Measurements from ENCODE around the gene BAX. TPM values are rescaled to one million over a fixed set of nuclear protein-coding genes. Genes with fewer than 3 reads are reported as not detected.

BAX gene
- total RNA-seq, 2 donors from 2014 or later: 53.1 to 104 TPM

DNA sequence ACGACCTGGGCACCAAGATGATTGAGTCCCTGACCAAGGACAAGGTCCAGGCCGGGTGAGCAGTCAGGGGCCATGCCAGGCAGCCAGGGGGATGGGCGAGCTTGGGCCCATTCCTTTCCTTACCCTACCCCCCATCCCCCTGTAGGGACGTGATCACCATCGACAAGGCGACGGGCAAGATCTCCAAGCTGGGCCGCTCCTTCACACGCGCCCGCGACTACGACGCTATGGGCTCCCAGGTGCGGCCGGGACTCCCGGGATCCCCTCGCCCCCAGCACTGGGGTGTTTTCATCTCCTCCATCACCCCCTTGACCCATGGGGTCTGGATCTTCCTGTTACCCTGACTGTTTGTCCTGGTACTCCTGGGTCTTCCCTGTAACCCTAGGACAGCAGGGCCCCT, 55.2 kb downstream of the BAX start:
- H3K9me3 ChIP-seq: no peaks in the 10 kb centered on the region
- TF ChIP-seq, protein P1, sequence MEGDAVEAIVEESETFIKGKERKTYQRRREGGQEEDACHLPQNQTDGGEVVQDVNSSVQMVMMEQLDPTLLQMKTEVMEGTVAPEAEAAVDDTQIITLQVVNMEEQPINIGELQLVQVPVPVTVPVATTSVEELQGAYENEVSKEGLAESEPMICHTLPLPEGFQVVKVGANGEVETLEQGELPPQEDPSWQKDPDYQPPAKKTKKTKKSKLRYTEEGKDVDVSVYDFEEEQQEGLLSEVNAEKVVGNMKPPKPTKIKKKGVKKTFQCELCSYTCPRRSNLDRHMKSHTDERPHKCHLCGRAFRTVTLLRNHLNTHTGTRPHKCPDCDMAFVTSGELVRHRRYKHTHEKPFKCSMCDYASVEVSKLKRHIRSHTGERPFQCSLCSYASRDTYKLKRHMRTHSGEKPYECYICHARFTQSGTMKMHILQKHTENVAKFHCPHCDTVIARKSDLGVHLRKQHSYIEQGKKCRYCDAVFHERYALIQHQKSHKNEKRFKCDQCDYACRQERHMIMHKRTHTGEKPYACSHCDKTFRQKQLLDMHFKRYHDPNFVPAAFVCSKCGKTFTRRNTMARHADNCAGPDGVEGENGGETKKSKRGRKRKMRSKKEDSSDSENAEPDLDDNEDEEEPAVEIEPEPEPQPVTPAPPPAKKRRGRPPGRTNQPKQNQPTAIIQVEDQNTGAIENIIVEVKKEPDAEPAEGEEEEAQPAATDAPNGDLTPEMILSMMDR (IDR thresholded peaks at IDR 0.05): no peak
- no peak for ATAC-seq (ENCODE audit: insufficient number of reproducible peaks, low FRiP score, low read depth)
- no peak for DNase-seq (ENCODE audit: low spot score)
- H3K4me1 ChIP-seq (ENCODE audit: control insufficient read depth in 1 of 2, low read depth in 2 of 2): no peaks in the 10 kb centered on the region
- H3K4me3 ChIP-seq: no peak overlapping the region
- H3K36me3 ChIP-seq: peaks cover 48% of the 10 kb centered on the region
- no peak overlapping the region for H3K27ac ChIP-seq
- no peaks in the 10 kb centered on the region for H3K27me3 ChIP-seq (replicated peaks; ENCODE audit: insufficient read depth)

DNA sequence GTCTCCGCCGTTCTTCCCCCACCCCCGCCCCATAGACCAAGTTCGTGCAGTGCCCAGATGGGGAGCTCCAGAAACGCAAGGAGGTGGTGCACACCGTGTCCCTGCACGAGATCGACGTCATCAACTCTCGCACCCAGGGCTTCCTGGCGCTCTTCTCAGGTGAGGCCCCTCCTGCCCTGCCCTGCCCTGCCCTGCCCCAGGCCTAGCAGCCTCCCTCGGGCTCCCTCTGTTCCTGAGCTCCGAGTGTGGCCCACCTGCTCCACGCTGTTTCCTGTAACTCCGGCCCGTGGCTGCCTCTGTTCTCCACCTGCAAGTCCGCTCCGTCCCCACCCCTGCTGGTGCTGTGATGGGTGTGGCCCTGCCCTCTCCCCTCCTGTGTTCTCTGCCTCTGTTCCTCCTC, 55.8 kb downstream of the BAX start:
- H3K27ac ChIP-seq: no peak overlapping the region
- no peaks in the 10 kb centered on the region for H3K9me3 ChIP-seq
- H3K27me3 ChIP-seq (replicated peaks; ENCODE audit: insufficient read depth): no peaks in the 10 kb centered on the region
- H3K4me3 ChIP-seq: no peak overlapping the region
- DNase-seq (ENCODE audit: low spot score): no peak
- ATAC-seq (ENCODE audit: insufficient number of reproducible peaks, low FRiP score, low read depth): no peak
- H3K36me3 ChIP-seq: peaks cover 47% of the 10 kb centered on the region
- TF ChIP-seq, protein P1 (IDR thresholded peaks at IDR 0.05): no peak
- no peaks in the 10 kb centered on the region for H3K4me1 ChIP-seq (ENCODE audit: control insufficient read depth in 1 of 2, low read depth in 2 of 2)

DNA sequence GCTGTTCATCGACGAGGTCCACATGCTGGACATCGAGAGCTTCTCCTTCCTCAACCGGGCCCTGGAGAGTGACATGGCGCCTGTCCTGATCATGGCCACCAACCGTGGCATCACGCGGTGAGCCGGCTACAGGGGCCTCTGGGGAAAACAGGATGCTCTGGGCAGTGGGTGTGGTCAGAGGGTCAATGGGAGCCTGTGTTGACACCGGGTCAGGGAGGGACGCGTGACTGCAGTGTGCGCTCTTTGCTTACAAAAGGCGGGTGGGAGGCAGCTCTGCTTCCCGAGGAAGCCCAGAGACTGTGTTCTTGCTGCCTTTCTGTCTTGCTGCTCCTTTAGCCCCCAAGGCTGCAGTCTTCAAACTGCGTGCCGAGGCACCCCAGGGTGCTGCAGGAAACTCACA, 56.5 kb downstream of the BAX start:
- ATAC-seq (ENCODE audit: insufficient number of reproducible peaks, low FRiP score, low read depth) (no peak), DNase-seq (ENCODE audit: low spot score) (no peak)
- H3K9me3 ChIP-seq: no peaks in the 10 kb centered on the region
- TF ChIP-seq, protein P1 (IDR thresholded peaks at IDR 0.05): no peak
- no peak overlapping the region for H3K4me3 ChIP-seq
- peaks cover 41% of the 10 kb centered on the region for H3K36me3 ChIP-seq
- H3K27me3 ChIP-seq (replicated peaks; ENCODE audit: insufficient read depth): no peaks in the 10 kb centered on the region
- H3K27ac ChIP-seq: no peak overlapping the region
- no peaks in the 10 kb centered on the region for H3K4me1 ChIP-seq (ENCODE audit: control insufficient read depth in 1 of 2, low read depth in 2 of 2)

Other genes starting within 250 kb of the BAX start
- gene MAMSTR, start 235.2 kb upstream of the BAX start, total RNA-seq: not detected
- gene RASIP1, start 214.3 kb upstream of the BAX start, total RNA-seq: 10 to 100 TPM; 11.6 to 12.3 TPM
- gene IZUMO1, start 208.0 kb upstream of the BAX start, total RNA-seq: not detected
- under 1 TPM; 0.27 to 0.99 TPM for gene FUT1, start 202.2 kb upstream of the BAX start, total RNA-seq
- not detected for gene FGF21, start 199.4 kb upstream of the BAX start, total RNA-seq
- gene BCAT2, start 143.8 kb upstream of the BAX start, total RNA-seq: 10 to 100 TPM; 26.5 to 38.4 TPM
- 10 to 100 TPM; 10.2 to 16.8 TPM for gene HSD17B14, start 118.4 kb upstream of the BAX start, total RNA-seq
- gene PLEKHA4, start 86.3 kb upstream of the BAX start, total RNA-seq: 10 to 100 TPM; 45.1 to 45.2 TPM
- 100 to 1,000 TPM; 108 to 139 TPM for gene PPP1R15A, start 82.5 kb upstream of the BAX start, total RNA-seq
- under 1 TPM; 0.27 to 0.78 TPM for gene TULP2, start 56.1 kb upstream of the BAX start, total RNA-seq
- 100 to 1,000 TPM; 415 to 671 TPM for gene NUCB1, start 54.6 kb upstream of the BAX start, total RNA-seq
- 1 to 10 TPM in 1 of 2 donors, not detected in 1; 3.7 TPM for gene DHDH, start 21.2 kb upstream of the BAX start, total RNA-seq
- gene FTL, start 10.4 kb downstream of the BAX start, total RNA-seq: 1,000 to 10,000 TPM; 3,403 to 7,108 TPM
- 10 to 100 TPM; 30.1 to 44.4 TPM for gene GYS1, start 38.4 kb downstream of the BAX start, total RNA-seq
- 10 to 100 TPM; 51.6 to 52.3 TPM for gene RUVBL2, start 39.0 kb downstream of the BAX start, total RNA-seq
- not detected for gene LHB, start 62.2 kb downstream of the BAX start, total RNA-seq
- gene CGB3, start 69.5 kb downstream of the BAX start, total RNA-seq: not detected
- gene CGB2, start 77.0 kb downstream of the BAX start, total RNA-seq: not detected
- gene CGB1, start 82.0 kb downstream of the BAX start, total RNA-seq: not detected
- gene CGB5, start 89.0 kb downstream of the BAX start, total RNA-seq: not detected
- not detected for gene CGB8, start 94.2 kb downstream of the BAX start, total RNA-seq
- gene CGB7, start 102.9 kb downstream of the BAX start, total RNA-seq: not detected
- gene NTF4, start 109.9 kb downstream of the BAX start, total RNA-seq: not detected
- gene KCNA7, start 117.8 kb downstream of the BAX start, total RNA-seq: not detected
- 100 to 1,000 TPM; 339 to 438 TPM for gene SNRNP70, start 130.6 kb downstream of the BAX start, total RNA-seq
- 10 to 100 TPM in 1 of 2 donors, not detected in 1; 19.8 TPM for gene LIN7B, start 159.5 kb downstream of the BAX start, total RNA-seq
- gene C19orf73, start 164.3 kb downstream of the BAX start, total RNA-seq: not detected
- gene PPFIA3, start 164.7 kb downstream of the BAX start, total RNA-seq: 1 to 10 TPM; 2.7 to 5.0 TPM
- gene HRC, start 200.5 kb downstream of the BAX start, total RNA-seq: 1 to 10 TPM; 2.2 to 6.5 TPM
- gene TRPM4, start 202.9 kb downstream of the BAX start, total RNA-seq: 10 to 100 TPM; 48.3 to 65.9 TPM

Data from thoracic aorta (tissue), 2 donors.